Measurements from ENCODE around the gene ARMH4. TPM values are rescaled to one million over a fixed set of nuclear protein-coding genes. Genes with fewer than 3 reads are reported as not detected.

The ARMH4 gene
- total RNA-seq, 1 donor from 2014 or later, result 3.4 TPM

- no peak for DNase-seq (ENCODE audit: low spot score)
Measured at GRCh38 chr14:57970175-57970574, 181.8 kb downstream of the ARMH4 start.

- DNase-seq (ENCODE audit: low spot score), result no peak
Measured at GRCh38 chr14:57963071-57963470, 188.9 kb downstream of the ARMH4 start.

DNA sequence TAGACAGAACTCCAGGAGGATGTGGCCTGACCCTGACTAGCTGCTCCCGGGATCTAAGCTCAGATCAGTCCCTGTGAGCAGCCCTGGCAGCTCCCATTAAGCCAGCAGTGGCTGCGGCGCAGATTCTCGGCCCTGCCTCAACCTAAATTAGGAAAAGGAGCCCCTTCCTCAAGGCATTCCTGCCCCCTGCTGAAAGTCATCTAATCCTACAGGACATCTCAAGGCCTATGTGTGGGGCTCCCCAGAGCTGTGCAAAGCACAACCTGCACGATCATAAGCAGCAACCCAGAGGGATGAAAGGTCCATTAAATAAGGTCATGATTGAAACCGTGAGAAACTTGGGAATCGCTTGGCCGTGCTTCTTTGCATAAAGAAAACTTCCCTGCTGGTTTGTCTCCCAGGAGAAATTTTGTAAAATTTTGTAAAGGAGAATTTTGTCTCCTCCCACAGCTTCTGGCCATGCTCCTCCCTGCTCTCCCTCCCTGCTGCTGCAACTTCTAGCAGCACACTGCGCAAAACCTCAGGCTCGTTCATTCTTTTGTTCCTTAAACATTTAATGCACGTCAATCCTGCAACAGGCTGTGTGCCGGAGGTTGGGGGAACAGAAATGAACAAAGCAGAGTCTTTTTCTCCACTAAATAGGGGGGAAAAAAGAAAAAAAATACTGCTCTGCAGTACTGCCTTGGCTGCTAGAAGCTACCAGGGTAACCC, 189.5 kb downstream of the ARMH4 start:
- no peak for DNase-seq (ENCODE audit: low spot score)

DNA sequence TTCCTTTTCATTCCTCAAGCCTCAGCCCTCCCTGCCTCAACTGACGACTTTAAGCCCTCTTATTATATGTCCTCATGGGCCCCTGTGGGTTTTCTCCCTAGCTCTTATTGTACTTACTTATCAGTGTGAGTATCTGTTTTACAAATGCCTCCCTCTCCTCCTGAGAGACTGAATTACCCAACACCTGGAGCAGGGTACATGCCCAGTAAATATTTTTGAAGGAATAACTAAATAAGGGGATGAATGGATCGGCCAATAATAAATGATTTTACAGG, 190.3 kb downstream of the ARMH4 start:
- DNase-seq (ENCODE audit: low spot score), result no peak

- no peak for DNase-seq (ENCODE audit: low spot score)
Measured at GRCh38 chr14:57960946-57961785, 190.8 kb downstream of the ARMH4 start.

DNA sequence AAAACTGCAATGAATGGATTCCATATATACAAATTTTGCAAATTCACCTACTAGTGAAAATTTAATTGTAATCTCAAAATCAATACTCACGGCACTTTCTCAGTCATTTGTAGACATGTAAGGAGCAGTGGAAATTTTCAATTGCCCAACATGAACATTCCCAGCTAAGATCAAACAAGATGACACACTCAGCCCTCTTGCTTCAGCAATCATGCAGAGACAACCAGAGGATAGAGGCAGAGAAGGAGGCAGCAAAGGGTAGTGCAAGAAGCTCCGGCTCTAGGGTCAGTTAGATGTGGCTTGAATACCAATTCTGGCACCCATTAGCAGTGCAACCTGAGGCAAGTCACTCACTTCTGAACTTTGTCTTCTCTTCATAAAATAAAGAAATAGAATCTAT, 194.6 kb downstream of the ARMH4 start:
- no peak for DNase-seq (ENCODE audit: low spot score)

Other genes with a start within 250 kb of the ARMH4 start
- 60.0 TPM for gene ACTR10, start 47.9 kb upstream of the ARMH4 start, total RNA-seq
- gene PSMA3, start 92.6 kb upstream of the ARMH4 start, total RNA-seq, result 165 TPM
- gene ARID4A, start 146.3 kb upstream of the ARMH4 start, total RNA-seq, result 28.6 TPM
- gene TOMM20L, start 243.7 kb upstream of the ARMH4 start, total RNA-seq, result not detected